Body of pancreas (tissue), 4 donors: Measurements from ENCODE around the gene SNX25. TPM values are rescaled to one million over a fixed set of nuclear protein-coding genes. Genes with fewer than 3 reads are reported as not detected.
A peak's percentile ranks its signal among the peaks of the same experiment; 100 is the strongest.

ENCODE experiments used
- ATAC-seq: fragments of 150-250 bp; one replicate; pipeline ENCODE4 v1.9.1; 2016
- DNase-seq, 4 donors: peaks; one replicate each; pipeline ENCODE4 v3.0.0-alpha.2; 2019
- H3K27ac ChIP-seq, 4 donors: fragments of 200-600 bp; sonication (generic); 1 replicate in 3 of 4; 2 replicates in 1 of 4; pipeline versions ENCODE4 v1.5.1 to v1.6.1; 2016 to 2019; ENCODE audit warnings: mild to moderate bottlenecking in 1 of 4, mixed read lengths in 1 of 4, moderate library complexity in 1 of 4
- H3K27me3 ChIP-seq, 2 donors: fragments of 200-600 bp; sonication (generic); one replicate each; pipeline ENCODE4 v1.6.0; 2016; ENCODE audit warnings: mild to moderate bottlenecking in 1 of 2
- H3K36me3 ChIP-seq, 2 donors: fragments of 200-600 bp; sonication (generic); replicated peaks in 1 of 2; 2 replicates each; pipeline ENCODE4 v1.5.1; 2016; ENCODE audit warnings: low read depth in 2 of 2; ENCODE audit not compliant: insufficient read depth in 1 of 2
- H3K4me1 ChIP-seq: fragments of 200-600 bp; sonication (generic); one replicate; pipeline ENCODE4 v1.6.0; 2016
- H3K4me3 ChIP-seq, 2 donors: fragments of 200-600 bp; sonication (generic); 1 replicate in 1 of 2; 2 replicates in 1 of 2; pipeline ENCODE4 v1.5.1; 2016 to 2019
- H3K9me3 ChIP-seq, 3 donors: fragments of 200-600 bp; sonication (generic); 1 replicate in 2 of 3; 2 replicates in 1 of 3; pipeline ENCODE4 v1.5.1; 2016
- CTCF ChIP-seq, 7 experiments: fragments of 450-650 bp in 4 of 7; fragments of 200-600 bp in 3 of 7; sonication (generic) in 3 of 7; IDR thresholded peaks; one replicate each; pipeline ENCODE4 v1.5.1; 2016 to 2019; ENCODE audit warnings: antibody characterized with exemption in 7 of 7
- POLR2A ChIP-seq, 3 donors: fragments of 450-650 bp; IDR thresholded peaks; one replicate each; pipeline ENCODE4 v1.6.1; 2016; ENCODE audit warnings: antibody characterized with exemption in 3 of 3, mild to moderate bottlenecking in 2 of 3
- WGBS, 2 donors: methylation state at CpG; one replicate each; pipeline ENCODE4 v1.1.5; 2017; 5-methylcytosine and 5-hydroxymethylcytosine counted together
- intact Hi-C: fragments of 100-400 bp; cut with DNase I; formaldehyde crosslinking; loops from one replicate; pipeline ENCODE4 v1.15.1; 2023
- total RNA-seq, 2 donors: library from RNA; depleted of rRNA; stranded (reverse); fragments of >200 nt; gene quantifications; one replicate each; pipeline ENCODE4 v1.1.0, GENCODE V29; 2016

Gene SNX25
- 10 to 100 TPM; 16.6 to 25.7 TPM for total RNA-seq

- peak; percentile 91 for ATAC-seq
- Histone ChIP-seq H3K4me1 (peaks cover 19% of the 10 kb centered on the region), H3K4me3 (peak within 1 kb of the TSS; percentile 30 to 55), H3K27me3 (no peaks in the 10 kb centered on the region), H3K36me3 (no peaks in the 10 kb centered on the region), H3K9me3 (no peaks in the 10 kb centered on the region), H3K27ac (peak within 1 kb of the TSS; percentile 75 to 97 (median 96))
- DNase-seq = peak; percentile 92 to 97 (median 94)
- TF ChIP-seq POLR2A (IDR thresholded peaks at IDR 0.05) = peak; percentile 64 to 97 (median 75)
- peak in 2 of 7 experiments; percentile 42 to 58 for TF ChIP-seq CTCF (IDR thresholded peaks at IDR 0.05)
- whole genome bisulfite sequencing, 2 donors = 0 to 1% methylated on average over 30 to 70 of the region's 72 CpGs
- intact Hi-C loops = no loop called here
Measured at GRCh38 chr4:185209031-185209851, at the start of gene SNX25. TSS of gene SNX25 (plus strand) at chr4:185209598. CDS start at chr4:185209827, 229 bp downstream.

- peaks cover 0 to 3% of the 10 kb centered on the region in 2 donors for H3K36me3 ChIP-seq
- DNase-seq (no peak), ATAC-seq (no peak)
- WGBS, 2 donors = 63 to 67% methylated on average over 2 of the region's 2 CpGs
- no peak overlapping the region for H3K4me3 ChIP-seq
- intact Hi-C loops = no loop called here
- no peaks in the 10 kb centered on the region for H3K9me3 ChIP-seq
- no peak overlapping the region for H3K27ac ChIP-seq
- no peaks in the 10 kb centered on the region for H3K4me1 ChIP-seq
- no peaks in the 10 kb centered on the region for H3K27me3 ChIP-seq
- TF ChIP-seq POLR2A (IDR thresholded peaks at IDR 0.05) = no peak
- no peak for TF ChIP-seq CTCF (IDR thresholded peaks at IDR 0.05)
Measured at GRCh38 chr4:185165605-185166063, 43.8 kb upstream of the SNX25 start.

- H3K27me3 ChIP-seq = no peaks in the 10 kb centered on the region
- WGBS, 2 donors = 73 to 75% methylated on average over 9 of the region's 9 CpGs
- intact Hi-C loops = no loop called here
Measured at GRCh38 chr4:185167234-185167633, 42.2 kb upstream of the SNX25 start.

GRCh38 chr4:185171373-185172071 is 37.9 kb upstream of the SNX25 start:
- Histone ChIP-seq H3K9me3 (no peaks in the 10 kb centered on the region), H3K4me1 (no peaks in the 10 kb centered on the region), H3K27ac (no peak overlapping the region), H3K36me3 (peaks cover 0 to 3% of the 10 kb centered on the region in 2 donors), H3K4me3 (no peak overlapping the region), H3K27me3 (no peaks in the 10 kb centered on the region)
- DNase-seq = no peak
- no peak for ATAC-seq
- TF ChIP-seq POLR2A (IDR thresholded peaks at IDR 0.05) (no peak), CTCF (IDR thresholded peaks at IDR 0.05) (no peak)
- intact Hi-C loops = no loop called here
- WGBS, 2 donors = 89 to 92% methylated on average over 2 of the region's 2 CpGs

More at GRCh38 chr4:185167234-185167633, 42.2 kb upstream of the SNX25 start:
- no peak for ATAC-seq
- H3K36me3 ChIP-seq = peaks cover 0 to 3% of the 10 kb centered on the region in 2 donors
- no peak overlapping the region for H3K4me3 ChIP-seq
- no peak for DNase-seq
- H3K27ac ChIP-seq = no peak overlapping the region
- H3K4me1 ChIP-seq = no peaks in the 10 kb centered on the region
- TF ChIP-seq POLR2A (IDR thresholded peaks at IDR 0.05) (no peak), CTCF (IDR thresholded peaks at IDR 0.05) (no peak)
- no peaks in the 10 kb centered on the region for H3K9me3 ChIP-seq
